Skeletal muscle tissue (tissue), 5 donors: Measurements from ENCODE around the gene GRK4. TPM values are rescaled to one million over a fixed set of nuclear protein-coding genes. Genes with fewer than 3 reads are reported as not detected.

Source experiments
- H3K27ac ChIP-seq: one replicate; pipeline ENCODE4 v1.7.0; 2013; ENCODE audit warnings: mild to moderate bottlenecking, low read depth, low read length, inconsistent platforms
- H3K27me3 ChIP-seq, 3 donors: one replicate each; pipeline ENCODE4 v1.7.0; 2013; ENCODE audit warnings: low read length in 3 of 3; ENCODE audit not compliant: control insufficient read depth in 3 of 3, insufficient read depth in 3 of 3
- H3K36me3 ChIP-seq, 3 donors: one replicate each; pipeline ENCODE4 v1.7.0; 2013; ENCODE audit warnings: low read length in 3 of 3; ENCODE audit not compliant: control insufficient read depth in 3 of 3, insufficient read depth in 3 of 3
- H3K4me1 ChIP-seq, 3 donors: one replicate each; pipeline ENCODE4 v1.7.0; 2013; ENCODE audit warnings: low read length in 3 of 3, mild to moderate bottlenecking in 3 of 3; ENCODE audit not compliant: control insufficient read depth in 3 of 3, insufficient read depth in 3 of 3
- H3K4me3 ChIP-seq, 3 donors: one replicate each; pipeline ENCODE4 v1.7.0; 2013; ENCODE audit warnings: low read length in 3 of 3
- H3K9ac ChIP-seq, 3 donors: one replicate each; pipeline ENCODE4 v1.7.0; 2013; ENCODE audit warnings: low read length in 3 of 3, mild to moderate bottlenecking in 3 of 3, moderate library complexity in 2 of 3, low read depth in 1 of 3
- H3K9me3 ChIP-seq, 3 donors: one replicate each; pipeline ENCODE4 v1.7.0; 2013; ENCODE audit warnings: low read length in 3 of 3; ENCODE audit not compliant: control insufficient read depth in 3 of 3
- small RNA-seq: library from RNA; depleted of rRNA; stranded (forward); fragments of <200 nt; gene quantifications from one replicate; pipeline ENCODE3, GENCODE V24; 2014
- total RNA-seq: library from RNA; depleted of rRNA; stranded (reverse); fragments of >200 nt; gene quantifications from one replicate; pipeline ENCODE4 v1.2.3, GENCODE V29; 2014
- donor health status: Osteomylitis.

The GRK4 gene
- total RNA-seq, 1 donor from 2014 or later, result 12.5 TPM

GRCh38 chr4:3075652-3075981, 112.2 kb downstream of the GRK4 start:
- Histone ChIP-seq H3K4me3 (peak overlapping the region; percentile 84 to 92 (median 84)), H3K9ac (peak overlapping the region; percentile 6 to 39 (median 18)), H3K27me3 (no peaks in the 10 kb centered on the region), H3K36me3 (no peaks in the 10 kb centered on the region), H3K27ac (no peak overlapping the region), H3K9me3 (no peaks in the 10 kb centered on the region), H3K4me1 (peaks cover 9 to 31% (median 21%) of the 10 kb centered on the region in 3 donors)

GRCh38 chr4:3077796-3078195, 114.4 kb downstream of the GRK4 start:
- Histone ChIP-seq H3K4me1 (peaks cover 9 to 25% (median 21%) of the 10 kb centered on the region in 3 donors), H3K4me3 (no peak overlapping the region), H3K36me3 (no peaks in the 10 kb centered on the region), H3K27ac (no peak overlapping the region), H3K9ac (no peak overlapping the region), H3K27me3 (no peaks in the 10 kb centered on the region), H3K9me3 (no peaks in the 10 kb centered on the region)

- Histone ChIP-seq H3K4me3 (no peak overlapping the region), H3K27me3 (no peaks in the 10 kb centered on the region), H3K27ac (no peak overlapping the region), H3K9me3 (no peaks in the 10 kb centered on the region), H3K4me1 (peaks cover 9 to 20% (median 19%) of the 10 kb centered on the region in 3 donors), H3K9ac (no peak overlapping the region), H3K36me3 (no peaks in the 10 kb centered on the region)
These were observed 116.3 kb downstream of the GRK4 start for GRCh38 chr4:3079694-3080123.

GRCh38 chr4:3082925-3083515, 119.6 kb downstream of the GRK4 start:
- H3K9me3 ChIP-seq, result no peaks in the 10 kb centered on the region
- no peak overlapping the region for H3K27ac ChIP-seq
- no peak overlapping the region for H3K4me3 ChIP-seq
- H3K36me3 ChIP-seq, result peaks cover 4 to 5% (median 5%) of the 10 kb centered on the region in 3 donors
- peaks cover 0 to 7% (median 5%) of the 10 kb centered on the region in 3 donors for H3K4me1 ChIP-seq
- H3K27me3 ChIP-seq, result no peaks in the 10 kb centered on the region
- no peak overlapping the region for H3K9ac ChIP-seq

- no peaks in the 10 kb centered on the region for H3K27me3 ChIP-seq
- H3K36me3 ChIP-seq, result peaks cover 4 to 7% (median 5%) of the 10 kb centered on the region in 3 donors
- H3K9me3 ChIP-seq, result no peaks in the 10 kb centered on the region
- H3K4me1 ChIP-seq, result peaks cover 0 to 7% (median 5%) of the 10 kb centered on the region in 3 donors
- no peak overlapping the region for H3K4me3 ChIP-seq
- no peak overlapping the region for H3K9ac ChIP-seq
- no peak overlapping the region for H3K27ac ChIP-seq
These were observed 120.4 kb downstream of the GRK4 start for GRCh38 chr4:3083732-3084131.

GRCh38 chr4:3085948-3086670, 122.7 kb downstream of the GRK4 start:
- no peak overlapping the region for H3K27ac ChIP-seq
- no peak overlapping the region for H3K4me3 ChIP-seq
- H3K36me3 ChIP-seq, result peaks cover 6 to 8% (median 7%) of the 10 kb centered on the region in 3 donors
- H3K4me1 ChIP-seq, result peaks cover 0 to 3% (median 0%) of the 10 kb centered on the region in 3 donors
- no peaks in the 10 kb centered on the region for H3K9me3 ChIP-seq
- no peaks in the 10 kb centered on the region for H3K27me3 ChIP-seq
- no peak overlapping the region for H3K9ac ChIP-seq

GRCh38 chr4:3087115-3087797, 123.9 kb downstream of the GRK4 start:
- H3K9ac ChIP-seq, result no peak overlapping the region
- H3K27me3 ChIP-seq, result no peaks in the 10 kb centered on the region
- H3K36me3 ChIP-seq, result peaks cover 7 to 11% (median 8%) of the 10 kb centered on the region in 3 donors
- H3K4me1 ChIP-seq, result peaks cover 0 to 3% (median 0%) of the 10 kb centered on the region in 3 donors
- H3K27ac ChIP-seq, result no peak overlapping the region
- H3K4me3 ChIP-seq, result no peak overlapping the region
- H3K9me3 ChIP-seq, result no peaks in the 10 kb centered on the region

Small RNAs within 50 kb of the gene (small RNA-seq; reads per million reads assigned to genes)
- gene RF02134, result not detected
- gene RF02135, result not detected
- gene RNU6-204P, result not detected

Other genes with a start within 250 kb of the GRK4 start
- 14.6 TPM for gene TNIP2, start 207.2 kb upstream of the GRK4 start, total RNA-seq
- gene SH3BP2, start 170.5 kb upstream of the GRK4 start, total RNA-seq, result 7.8 TPM
- gene ADD1, start 119.7 kb upstream of the GRK4 start, total RNA-seq, result 155 TPM
- 10.4 TPM for gene NOP14, start 165 bp upstream of the GRK4 start, total RNA-seq
- gene HTT-AS, start 111.0 kb downstream of the GRK4 start, total RNA-seq, result not detected
- 43.8 TPM for gene HTT, start 111.1 kb downstream of the GRK4 start, total RNA-seq